MCF 10A (cell line): Measurements from ENCODE around the gene CHD5. TPM values are rescaled to one million over a fixed set of nuclear protein-coding genes. Genes with fewer than 3 reads are reported as not detected.

ENCODE experiments used
- BruUV-seq: library from RNA; stranded (reverse); fragments of 400-500 nt; replicated peaks from 2 replicates; lab custom pipeline; 2021; lab: Mats Ljungman, UMichigan
- CTCF ChIA-PET: fragments of 300-600 bp; sonication (Branson Sonifier 250); formaldehyde crosslinking; extraction: SDS; loops from one replicate; lab custom pipeline; 2021; ENCODE audit warnings: antibody characterized with exemption, inconsistent platforms; lab: Yijun Ruan, JAX
- POLR2A ChIA-PET: fragments of 300-600, 350-650 bp; sonication (Branson Sonifier 250); formaldehyde crosslinking; extraction: SDS; loops from one replicate; lab custom pipeline; 2020; ENCODE audit warnings: antibody characterized with exemption, inconsistent platforms; lab: Yijun Ruan, JAX
- DNase-seq: peaks from one replicate; pipeline ENCODE4 v3.0.0-alpha.2; 2018; ENCODE audit not compliant: unreplicated experiment
- H3K27ac Mint-ChIP-seq: one replicate; pipeline ENCODE4 v1.8.0; 2022; ENCODE audit warnings: mild to moderate bottlenecking, low read depth, mixed read lengths; ENCODE audit not compliant: unreplicated experiment
- H3K27me3 Mint-ChIP-seq: one replicate; pipeline ENCODE4 v1.8.0; 2022; ENCODE audit warnings: mixed read lengths; ENCODE audit not compliant: insufficient read depth, unreplicated experiment
- H3K36me3 Mint-ChIP-seq: one replicate; pipeline ENCODE4 v1.8.0; 2022; ENCODE audit warnings: mild to moderate bottlenecking, moderate library complexity, mixed read lengths; ENCODE audit not compliant: insufficient read depth, unreplicated experiment
- H3K4me1 Mint-ChIP-seq: one replicate; pipeline ENCODE4 v1.8.0; 2022; ENCODE audit warnings: mixed read lengths; ENCODE audit not compliant: insufficient read depth, unreplicated experiment
- H3K4me3 Mint-ChIP-seq: one replicate; pipeline ENCODE4 v1.8.0; 2022; ENCODE audit warnings: mild to moderate bottlenecking, moderate library complexity, mixed read lengths; ENCODE audit not compliant: unreplicated experiment
- H3K9me3 Mint-ChIP-seq: one replicate; pipeline ENCODE4 v1.8.0; 2022; ENCODE audit warnings: mixed read lengths; ENCODE audit not compliant: unreplicated experiment
- CTCF ChIP-seq: fragments of 200-600 bp; IDR thresholded peaks from one replicate; pipeline ENCODE4 v1.8.0; 2022; ENCODE audit warnings: antibody characterized with exemption, mild to moderate bottlenecking; ENCODE audit not compliant: unreplicated experiment
- intact Hi-C: fragments of 100-400 bp; cut with micrococcal nuclease; formaldehyde crosslinking; loops from 2 replicates; pipeline ENCODE4 v1.14.1; 2022
- total RNA-seq: library from RNA; stranded (reverse); gene quantifications from 2 replicates; pipeline ENCODE4 v1.2.3, GENCODE V29; 2022

The CHD5 gene
- total RNA-seq, 1 experiment from 2014 or later, result 0.07 TPM

- Mint-ChIP-seq H3K4me3 (no peak overlapping the region), H3K27me3 (no peaks in the 10 kb centered on the region), H3K36me3 (no peaks in the 10 kb centered on the region), H3K9me3 (peaks cover 13% of the 10 kb centered on the region), H3K27ac (no peak overlapping the region), H3K4me1 (no peaks in the 10 kb centered on the region)
- DNase-seq, result no peak
- ChIA-PET CTCF (no interaction called here), POLR2A (no interaction called here)
- TF ChIP-seq CTCF, result no peak
- intact Hi-C loops, result no loop called here
- no TSS peak for BruUV-seq
Observed at GRCh38 chr1:6134206-6134605, 45.9 kb downstream of the CHD5 start.

- peaks cover 13% of the 10 kb centered on the region for H3K9me3 Mint-ChIP-seq
- no peaks in the 10 kb centered on the region for H3K27me3 Mint-ChIP-seq
- CTCF ChIA-PET, result no interaction called here
- no peak for DNase-seq
- TF ChIP-seq CTCF, result no peak
- no peak overlapping the region for H3K27ac Mint-ChIP-seq
- no peaks in the 10 kb centered on the region for H3K4me1 Mint-ChIP-seq
- BruUV-seq, result no TSS peak
- H3K36me3 Mint-ChIP-seq, result no peaks in the 10 kb centered on the region
- POLR2A ChIA-PET, result no interaction called here
- intact Hi-C loops, result no loop called here
- H3K4me3 Mint-ChIP-seq, result no peak overlapping the region
Observed at GRCh38 chr1:6133146-6133895, 46.8 kb downstream of the CHD5 start.

- H3K4me1 Mint-ChIP-seq, result no peaks in the 10 kb centered on the region
- CTCF ChIA-PET, result no interaction called here
- no TSS peak for BruUV-seq
- H3K27me3 Mint-ChIP-seq, result no peaks in the 10 kb centered on the region
- H3K27ac Mint-ChIP-seq, result no peak overlapping the region
- POLR2A ChIA-PET, result no interaction called here
- intact Hi-C loops, result no loop called here
- no peak for TF ChIP-seq CTCF
- no peak overlapping the region for H3K4me3 Mint-ChIP-seq
- H3K36me3 Mint-ChIP-seq, result no peaks in the 10 kb centered on the region
- DNase-seq, result no peak
- H3K9me3 Mint-ChIP-seq, result peaks cover 13% of the 10 kb centered on the region
Observed at GRCh38 chr1:6131561-6131960, 48.6 kb downstream of the CHD5 start.

GRCh38 chr1:6130596-6130995, 49.5 kb downstream of the CHD5 start:
- no peaks in the 10 kb centered on the region for H3K4me1 Mint-ChIP-seq

More at GRCh38 chr1:6130596-6130995, 49.5 kb downstream of the CHD5 start:
- intact Hi-C loops, result no loop called here
- Mint-ChIP-seq H3K36me3 (no peaks in the 10 kb centered on the region), H3K27ac (no peak overlapping the region), H3K4me3 (no peak overlapping the region), H3K27me3 (no peaks in the 10 kb centered on the region), H3K9me3 (peaks cover 13% of the 10 kb centered on the region)
- DNase-seq, result no peak
- no peak for TF ChIP-seq CTCF
- no TSS peak for BruUV-seq
- ChIA-PET CTCF (interaction anchor here (0.7 kb wide), 1 partner anchor 249 kb away, joined by 3 read pairs; no protein-coding TSS in a partner anchor), POLR2A (no interaction called here)
